Fibroblast of lung (primary cell): ENCODE results near the gene NOL4L. TPM values are rescaled to one million over a fixed set of nuclear protein-coding genes. Genes with fewer than 3 reads are reported as not detected.

Source experiments
- DNase-seq, 2 donors: peaks; one replicate each; pipeline versions ENCODE4 v3.0.0 to v3.0.0-alpha.2; 2010; ENCODE audit warnings: low read depth in 2 of 2
- H2AFZ ChIP-seq: 2 replicates; pipeline ENCODE4 v1.5.1; 2012; ENCODE audit warnings: low read length, control low read depth, inconsistent platforms
- H3K27ac ChIP-seq: 2 replicates; pipeline ENCODE4 v1.5.1; 2011; ENCODE audit warnings: low read length, control low read depth; ENCODE audit not compliant: insufficient read depth
- H3K27me3 ChIP-seq: 2 replicates; pipeline ENCODE4 v1.5.1; 2011; ENCODE audit warnings: mild to moderate bottlenecking, low read length; ENCODE audit not compliant: control insufficient read depth, insufficient read depth
- H3K36me3 ChIP-seq: 2 replicates; pipeline ENCODE4 v1.5.1; 2011; ENCODE audit warnings: low read length; ENCODE audit not compliant: control insufficient read depth, insufficient read depth
- H3K4me1 ChIP-seq: 2 replicates; pipeline ENCODE4 v1.5.1; 2011; ENCODE audit warnings: low read length; ENCODE audit not compliant: control insufficient read depth, insufficient read depth; ENCODE audit errors: extremely low read depth
- H3K4me2 ChIP-seq: 2 replicates; pipeline ENCODE4 v1.5.1; 2011; ENCODE audit warnings: low read length, control low read depth; ENCODE audit not compliant: insufficient read depth; ENCODE audit errors: extremely low read depth
- H3K4me3 ChIP-seq, 4 experiments: fragments of 200-600 bp in 1 of 4; sonication (generic) in 1 of 4; replicated peaks in 1 of 4; 2 replicates each; pipeline ENCODE4 v1.5.1; 2011 to 2016; ENCODE audit warnings: low read length in 4 of 4, low read depth in 3 of 4, mild to moderate bottlenecking in 3 of 4, control low read depth in 2 of 4, inconsistent platforms in 1 of 4, mixed read lengths in 1 of 4; ENCODE audit not compliant: insufficient read depth in 1 of 4; ENCODE audit errors: control extremely low read depth in 1 of 4
- H3K79me2 ChIP-seq: 2 replicates; pipeline ENCODE4 v1.5.1; 2012; ENCODE audit warnings: mild to moderate bottlenecking, low read length, inconsistent platforms; ENCODE audit not compliant: control insufficient read depth, insufficient read depth
- H3K9ac ChIP-seq: 2 replicates; pipeline ENCODE4 v1.5.1; 2011; ENCODE audit warnings: mild to moderate bottlenecking, low read length, control low read depth; ENCODE audit not compliant: insufficient read depth
- H3K9me3 ChIP-seq: 2 replicates; pipeline ENCODE4 v1.5.1; 2012; ENCODE audit warnings: low read depth, low read length; ENCODE audit not compliant: control insufficient read depth, insufficient read depth
- H4K20me1 ChIP-seq: 2 replicates; pipeline ENCODE4 v1.5.1; 2011; ENCODE audit warnings: low read length; ENCODE audit not compliant: control insufficient read depth, insufficient read depth; ENCODE audit errors: extremely low read depth
- CTCF ChIP-seq, 2 donors: IDR thresholded peaks in 1 of 2; conservative IDR thresholded peaks in 1 of 2; 1 replicate in 1 of 2; 2 replicates in 1 of 2; pipeline ENCODE4 v1.5.1; 2011 to 2012; ENCODE audit warnings: low read length in 2 of 2, control low read depth in 1 of 2, inconsistent platforms in 1 of 2, low read depth in 1 of 2, mild to moderate bottlenecking in 1 of 2
- EZH2 ChIP-seq: IDR thresholded peaks from 2 replicates; pipeline ENCODE4 v1.5.1; 2012; ENCODE audit warnings: low read length, control low read depth, mild to moderate bottlenecking; ENCODE audit errors: missing control alignments
- polyA plus RNA-seq, 2 donors: library from polyadenylated mRNA; depleted of rRNA in 1 of 2; stranded (reverse) in 1 of 2; unstranded in 1 of 2; fragments of >200 nt; gene quantifications; 2 replicates each; pipeline ENCODE4 v1.2.1, GENCODE V29; 2011 to 2012; ENCODE audit warnings: missing spikeins in 1 of 2
- total RNA-seq: library from RNA; depleted of rRNA; stranded (reverse); fragments of >200 nt; gene quantifications from 2 replicates; pipeline ENCODE4 v1.2.1, GENCODE V29; 2014

The NOL4L gene
- total and polyA plus RNA-seq, 2 donors (not counting 1 experiment from before 2014, with no cell fraction given), result 3.2 to 4.0 TPM

GRCh38 chr20:32589769-32590168, 4.6 kb upstream of the NOL4L start:
- no peaks in the 10 kb centered on the region for H4K20me1 ChIP-seq
- no peak for DNase-seq
- TF ChIP-seq EZH2, result no peak
- no peak for TF ChIP-seq CTCF (conservative IDR thresholded peaks at IDR 0.05 in 1 of 2, IDR thresholded peaks at IDR 0.05 in 1 of 2; ENCODE audit: low read depth in 1 of 2, low read length in 2 of 2)
- no peaks in the 10 kb centered on the region for H3K79me2 ChIP-seq
- H3K27me3 ChIP-seq, result peaks cover 13% of the 10 kb centered on the region
- no peak overlapping the region for H3K4me2 ChIP-seq
- peaks cover 2% of the 10 kb centered on the region for H3K4me1 ChIP-seq
- no peak overlapping the region for H3K4me3 ChIP-seq
- H3K9me3 ChIP-seq, result no peaks in the 10 kb centered on the region
- H2AFZ ChIP-seq, result no peak overlapping the region
- H3K27ac ChIP-seq, result no peak overlapping the region
- H3K9ac ChIP-seq, result no peak overlapping the region
- H3K36me3 ChIP-seq, result no peaks in the 10 kb centered on the region

- H3K4me1 ChIP-seq, result peaks cover 2% of the 10 kb centered on the region
- no peak overlapping the region for H2AFZ ChIP-seq
- no peak overlapping the region for H3K4me3 ChIP-seq
- no peak for TF ChIP-seq EZH2
- no peak for TF ChIP-seq CTCF (conservative IDR thresholded peaks at IDR 0.05 in 1 of 2, IDR thresholded peaks at IDR 0.05 in 1 of 2; ENCODE audit: low read depth in 1 of 2, low read length in 2 of 2)
- H3K36me3 ChIP-seq, result no peaks in the 10 kb centered on the region
- peak in 1 of 2 donors; percentile 17 for DNase-seq
- no peaks in the 10 kb centered on the region for H4K20me1 ChIP-seq
- no peak overlapping the region for H3K27ac ChIP-seq
- no peaks in the 10 kb centered on the region for H3K9me3 ChIP-seq
- H3K9ac ChIP-seq, result no peak overlapping the region
- peaks cover 13% of the 10 kb centered on the region for H3K27me3 ChIP-seq
- no peak overlapping the region for H3K4me2 ChIP-seq
- no peaks in the 10 kb centered on the region for H3K79me2 ChIP-seq
Measured at GRCh38 chr20:32589256-32589655, 4.1 kb upstream of the NOL4L start.

- no peaks in the 10 kb centered on the region for H4K20me1 ChIP-seq
- peaks cover 2% of the 10 kb centered on the region for H3K4me1 ChIP-seq
- no peak overlapping the region for H3K4me3 ChIP-seq
- no peak for DNase-seq
- H3K27me3 ChIP-seq, result peaks cover 13% of the 10 kb centered on the region
- no peak overlapping the region for H2AFZ ChIP-seq
- no peaks in the 10 kb centered on the region for H3K9me3 ChIP-seq
- no peaks in the 10 kb centered on the region for H3K36me3 ChIP-seq
- no peak overlapping the region for H3K9ac ChIP-seq
- H3K27ac ChIP-seq, result no peak overlapping the region
- no peaks in the 10 kb centered on the region for H3K79me2 ChIP-seq
- no peak overlapping the region for H3K4me2 ChIP-seq
- TF ChIP-seq EZH2 (no peak), CTCF (conservative IDR thresholded peaks at IDR 0.05 in 1 of 2, IDR thresholded peaks at IDR 0.05 in 1 of 2; ENCODE audit: low read depth in 1 of 2, low read length in 2 of 2) (no peak)
Measured at GRCh38 chr20:32588040-32588439, 2.9 kb upstream of the NOL4L start.
